Inflammatory macrophage treated with lipopolysaccharide for 1 hour (primary cell): ENCODE data around the gene CANT1.
A peak's percentile ranks its signal among the peaks of the same experiment; 100 is the strongest.
"Not testable (repeated sequence)": the region's sequence is repeated elsewhere in the genome, so short reads cannot be mapped to it uniquely, and the experiment has no call there.

Experiments used
- DNase-seq, 2 donors: peaks; one replicate each; pipeline ENCODE4 v3.0.0-alpha.2; 2020 to 2022

CANT1 gene

DNA sequence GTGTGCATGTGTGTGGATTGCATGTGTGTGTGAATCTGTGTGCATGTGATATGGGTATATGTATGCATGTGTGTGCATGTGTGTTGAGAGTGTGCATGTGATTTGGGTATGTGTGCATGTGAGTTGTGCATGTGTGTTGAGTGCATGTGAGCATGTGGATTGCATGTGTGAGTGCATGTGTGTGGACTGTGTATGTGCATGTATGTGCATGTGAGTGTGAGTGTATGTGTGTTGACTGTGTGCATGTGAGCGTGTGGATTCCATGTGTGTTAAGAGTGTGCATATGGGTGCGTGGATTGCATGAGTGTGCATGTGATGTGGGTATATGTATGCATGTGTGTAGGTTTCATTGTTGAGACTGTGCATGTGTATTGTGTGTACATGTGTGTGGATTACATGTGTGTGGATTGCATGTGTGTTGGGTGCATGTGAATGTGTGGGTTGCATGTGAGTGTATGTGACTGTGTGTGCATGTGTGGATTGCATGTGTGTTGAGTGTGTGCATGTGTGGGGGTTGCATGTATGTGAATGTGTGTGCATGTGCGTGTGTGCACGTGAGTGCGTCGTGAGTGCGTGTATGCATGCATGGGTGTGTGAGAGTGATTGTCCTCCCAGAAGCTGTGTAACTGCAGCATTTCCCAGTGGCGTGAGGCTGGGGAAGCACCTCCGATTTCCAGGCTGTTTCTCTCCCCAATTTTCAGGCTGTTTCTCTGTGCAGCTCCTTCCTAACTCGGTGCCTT is 33.8 kb upstream of the CANT1 start:
- DNase-seq, result no peak

DNA sequence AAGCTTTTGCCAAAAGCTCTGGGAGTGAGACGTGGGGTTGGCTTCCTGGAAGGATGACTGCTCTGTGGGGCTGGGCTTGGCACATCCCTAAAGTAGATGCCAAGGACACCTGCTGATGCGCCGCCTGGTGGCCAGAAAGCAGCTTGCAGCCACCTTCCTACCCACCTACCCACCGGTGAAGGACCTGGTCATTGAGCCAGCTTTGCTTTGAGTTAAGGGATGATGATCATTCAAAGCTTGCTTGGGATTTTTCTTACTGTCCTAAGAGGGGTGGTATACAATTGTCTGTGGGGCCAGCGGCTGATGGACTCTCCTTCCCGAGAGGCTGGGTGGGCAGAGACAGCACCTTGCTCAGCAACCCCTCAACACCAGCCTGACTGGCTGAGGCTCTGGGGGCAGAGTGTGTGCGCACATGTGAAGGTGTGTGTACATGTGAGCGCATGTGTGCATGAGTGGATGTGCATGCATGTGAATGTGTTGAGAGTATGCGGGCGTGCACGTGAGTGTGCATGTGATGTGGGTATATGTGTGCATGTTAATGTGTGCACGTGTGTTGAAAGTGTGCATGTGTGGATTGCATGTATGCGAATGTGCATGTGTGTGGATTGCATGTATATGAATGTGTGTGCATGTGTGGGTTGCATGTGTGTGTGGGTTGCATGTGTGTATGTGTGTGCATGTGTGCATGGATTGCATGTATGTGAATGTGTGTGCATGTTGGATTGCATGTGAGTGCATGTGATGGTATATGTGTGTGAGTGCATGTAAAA is 33.0 kb upstream of the CANT1 start:
- peak; percentile 49 to 81 for DNase-seq

DNA sequence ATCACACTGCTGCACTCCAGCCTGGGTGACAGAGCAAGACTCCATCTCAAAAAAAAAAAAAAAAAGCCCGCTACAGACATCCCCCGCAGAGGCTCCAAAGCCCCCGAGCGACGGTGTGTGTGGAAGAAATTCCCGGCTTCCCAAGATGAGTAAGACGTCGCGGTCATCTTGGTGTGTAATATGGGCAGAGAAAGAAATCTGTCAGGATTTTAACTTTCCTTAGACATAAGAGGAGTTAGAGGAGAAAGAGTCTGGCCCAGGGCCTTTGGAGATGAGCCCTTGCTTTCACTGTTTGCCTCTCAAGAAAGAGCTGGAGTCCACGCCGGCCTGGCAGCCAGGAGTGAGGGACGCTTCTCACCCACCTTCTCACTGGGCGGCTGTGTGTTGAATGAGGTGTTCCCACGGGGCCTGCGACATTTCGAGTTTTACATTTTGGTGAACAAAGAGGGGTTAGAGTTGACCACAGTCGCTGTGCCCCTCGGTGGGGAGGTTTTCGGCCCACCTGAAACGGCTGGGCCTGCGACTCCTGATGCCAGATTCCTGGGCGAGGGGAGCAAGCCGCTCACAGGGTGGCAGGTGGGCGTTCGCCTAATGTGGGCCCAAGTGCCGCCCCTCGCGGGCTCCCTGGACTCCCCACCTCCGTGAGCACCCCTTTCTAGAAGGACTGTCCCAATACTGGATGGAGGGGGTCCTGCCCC is 32.3 kb upstream of the CANT1 start:
- no peak for DNase-seq

DNA sequence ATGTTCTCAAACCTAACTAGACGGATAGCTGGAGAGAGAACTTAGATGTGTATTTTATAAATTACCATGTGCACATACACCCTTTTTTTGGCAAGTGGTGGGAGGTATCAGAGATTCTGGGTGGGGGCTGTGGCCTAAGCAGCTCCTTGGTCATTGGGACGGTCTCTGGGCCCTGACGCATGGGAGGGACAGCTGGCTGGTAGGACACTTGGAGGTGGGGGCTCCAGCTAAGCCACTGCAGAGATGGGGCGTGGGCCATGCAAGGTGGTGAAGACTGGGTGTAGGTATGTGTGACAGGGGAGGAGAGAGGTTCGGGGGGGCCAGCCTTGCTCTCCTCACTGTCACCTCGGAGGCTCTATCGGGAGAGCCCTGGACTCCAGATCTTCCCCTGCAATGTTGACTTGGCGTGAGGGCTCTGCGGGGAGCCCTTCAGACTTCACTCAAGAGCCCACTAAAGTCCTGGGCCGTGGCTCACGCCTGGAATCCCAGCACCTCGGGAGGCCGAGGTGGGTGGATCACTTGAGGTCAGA is 31.5 kb upstream of the CANT1 start:
- no peak for DNase-seq

DNA sequence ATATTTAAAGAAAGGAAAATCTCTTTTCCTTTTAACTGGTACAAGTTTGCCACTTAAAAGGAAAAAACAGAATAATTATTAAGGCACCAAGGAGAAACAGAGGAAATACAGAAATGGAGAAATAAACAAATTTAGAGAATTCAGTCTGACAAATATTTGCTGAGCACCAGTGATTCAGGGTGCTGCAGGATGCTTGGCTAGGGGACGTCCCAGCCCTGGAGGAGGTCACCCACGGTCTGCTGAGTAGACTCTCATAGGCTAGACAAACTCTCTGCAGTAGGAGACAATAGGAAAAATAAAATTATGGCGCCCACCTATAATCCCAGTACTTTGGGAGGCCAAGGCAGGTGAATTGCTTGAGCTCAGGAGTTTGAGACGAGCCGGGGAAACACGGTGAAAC is 30.3 kb upstream of the CANT1 start:
- DNase-seq, result peak; percentile 42 to 62

DNA sequence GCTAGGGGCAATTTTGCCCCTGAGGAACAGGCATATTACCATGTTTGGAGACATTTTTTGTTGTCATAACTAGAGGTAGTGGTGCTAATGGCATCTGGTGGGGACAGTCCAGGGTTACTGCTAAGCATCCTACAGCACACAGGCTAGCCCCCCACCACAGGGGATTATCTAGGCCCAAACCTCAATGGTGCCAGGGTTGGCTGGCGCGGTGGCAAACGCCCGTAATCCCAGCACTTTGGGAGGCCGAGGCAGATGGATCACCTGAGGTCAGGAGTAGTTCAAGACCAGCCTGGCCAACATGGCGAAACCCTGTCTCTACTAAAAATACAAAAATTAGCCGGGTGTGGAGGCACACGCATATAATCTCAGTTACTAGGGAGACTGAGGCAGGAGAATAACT is 29.6 kb upstream of the CANT1 start:
- no peak for DNase-seq

DNA sequence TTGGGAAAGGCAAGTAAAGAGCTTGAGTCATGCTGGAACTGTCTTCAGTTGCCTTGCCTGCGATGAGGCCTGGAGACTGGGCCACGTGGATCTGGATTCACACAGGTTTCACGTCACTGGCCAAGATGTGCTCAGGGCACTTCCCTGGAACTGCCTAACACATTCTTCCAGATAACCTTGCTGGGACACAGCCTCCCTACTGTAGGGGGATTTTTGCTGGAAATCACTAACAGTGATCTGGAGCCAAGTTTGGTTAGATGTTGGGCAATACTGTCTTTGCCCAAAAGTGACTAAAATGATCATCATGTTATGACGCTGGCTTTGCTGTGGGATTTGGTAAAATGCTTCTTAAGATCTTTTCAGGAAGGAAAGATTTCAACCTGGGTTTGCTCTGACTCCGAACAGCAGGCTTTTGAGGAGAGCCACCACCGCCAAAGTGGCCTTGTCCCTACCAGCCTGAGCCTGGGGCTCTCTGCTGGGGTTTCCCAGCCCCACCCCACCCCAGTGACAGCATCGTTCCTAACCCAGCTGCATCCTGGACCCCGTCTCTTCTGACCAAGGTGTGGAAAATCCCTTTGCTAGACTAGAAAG is 29.1 kb upstream of the CANT1 start:
- peak; percentile 89 to 96 for DNase-seq

DNA sequence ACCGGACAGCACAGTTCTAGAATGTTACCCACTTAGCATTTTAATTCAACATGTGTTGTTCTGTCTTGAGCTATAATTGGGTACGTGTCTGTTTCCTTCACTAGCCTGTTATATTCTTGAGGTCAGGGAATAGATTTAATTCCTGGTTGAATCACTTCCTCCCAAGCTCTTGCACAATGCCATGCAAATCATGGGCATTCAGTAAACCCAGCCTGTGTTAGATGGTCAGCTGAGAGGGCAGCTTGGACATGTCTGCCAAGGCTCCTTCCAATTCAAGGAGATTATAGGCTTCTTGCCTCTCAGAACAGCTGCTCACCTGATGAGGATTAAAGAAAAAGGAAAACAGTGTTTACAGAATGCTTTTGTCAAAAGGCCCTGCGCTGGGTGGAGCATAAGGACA is 27.0 kb upstream of the CANT1 start:
- DNase-seq, result peak; percentile 85 to 94

DNA sequence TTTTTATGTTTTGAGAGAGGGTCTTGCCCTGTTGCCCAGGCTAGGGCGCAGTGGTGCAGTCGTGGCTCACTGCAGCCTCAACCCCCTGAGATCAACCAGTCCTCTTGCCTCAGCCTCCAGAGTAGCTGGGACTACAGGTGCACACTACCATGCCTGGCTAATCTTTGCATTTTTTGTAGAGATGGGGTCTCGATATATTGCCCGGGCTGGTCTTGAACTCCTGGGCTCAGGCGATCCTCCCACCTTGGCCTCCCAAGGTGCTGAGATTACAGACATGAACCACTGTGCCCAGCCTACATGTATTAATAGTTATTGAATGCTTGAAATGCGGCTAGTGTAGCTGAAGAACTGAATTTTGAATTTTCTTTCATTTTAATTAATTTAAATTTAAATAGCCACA is 26.6 kb upstream of the CANT1 start:
- DNase-seq, result no peak

DNA sequence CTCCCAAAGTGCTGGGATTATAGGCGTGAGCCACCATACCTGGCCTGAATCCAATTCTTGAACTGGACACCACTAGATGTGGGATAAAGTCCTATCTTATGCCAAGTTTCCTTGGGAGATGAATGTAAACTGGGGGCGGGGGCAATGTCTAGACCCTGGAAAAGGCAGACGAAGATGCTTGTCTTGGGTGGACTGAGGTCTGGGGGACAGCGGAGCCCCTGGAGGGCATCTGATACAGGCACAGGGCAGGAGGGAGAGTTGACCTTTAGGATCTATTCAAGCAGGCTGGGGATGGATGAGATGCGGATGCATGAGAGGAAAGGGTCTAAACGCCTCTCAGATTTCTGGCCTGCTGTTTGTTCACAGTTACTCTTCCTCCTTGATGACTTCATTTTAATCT is 26.1 kb upstream of the CANT1 start:
- no peak for DNase-seq

DNA sequence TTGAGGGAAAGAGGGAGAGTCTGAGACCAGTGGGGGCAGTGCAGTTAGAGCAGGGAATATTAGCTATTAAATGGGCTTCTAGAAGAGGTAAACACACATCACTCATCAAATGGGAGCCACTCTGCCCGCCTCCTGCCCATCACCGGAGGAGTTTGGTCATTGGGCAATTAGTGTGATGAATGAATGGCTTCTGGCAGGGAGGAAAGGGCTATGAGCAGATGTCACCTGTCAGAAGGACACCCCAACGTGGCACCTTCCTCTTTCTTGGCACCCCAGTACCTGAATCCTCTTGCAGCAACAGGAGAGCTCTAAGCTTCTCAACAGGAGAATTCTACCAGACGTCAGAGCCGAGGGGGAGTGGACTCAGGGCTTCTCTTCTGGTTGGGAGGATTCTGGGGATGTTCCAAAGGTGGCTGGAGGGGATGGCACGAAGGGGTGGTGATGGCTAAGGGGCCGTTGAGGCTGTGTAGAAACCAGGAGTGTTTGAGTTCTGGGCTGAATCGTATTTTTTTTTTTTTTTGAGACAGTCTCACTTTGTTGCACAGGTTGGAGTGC is 25.4 kb upstream of the CANT1 start:
- DNase-seq, result no peak

DNA sequence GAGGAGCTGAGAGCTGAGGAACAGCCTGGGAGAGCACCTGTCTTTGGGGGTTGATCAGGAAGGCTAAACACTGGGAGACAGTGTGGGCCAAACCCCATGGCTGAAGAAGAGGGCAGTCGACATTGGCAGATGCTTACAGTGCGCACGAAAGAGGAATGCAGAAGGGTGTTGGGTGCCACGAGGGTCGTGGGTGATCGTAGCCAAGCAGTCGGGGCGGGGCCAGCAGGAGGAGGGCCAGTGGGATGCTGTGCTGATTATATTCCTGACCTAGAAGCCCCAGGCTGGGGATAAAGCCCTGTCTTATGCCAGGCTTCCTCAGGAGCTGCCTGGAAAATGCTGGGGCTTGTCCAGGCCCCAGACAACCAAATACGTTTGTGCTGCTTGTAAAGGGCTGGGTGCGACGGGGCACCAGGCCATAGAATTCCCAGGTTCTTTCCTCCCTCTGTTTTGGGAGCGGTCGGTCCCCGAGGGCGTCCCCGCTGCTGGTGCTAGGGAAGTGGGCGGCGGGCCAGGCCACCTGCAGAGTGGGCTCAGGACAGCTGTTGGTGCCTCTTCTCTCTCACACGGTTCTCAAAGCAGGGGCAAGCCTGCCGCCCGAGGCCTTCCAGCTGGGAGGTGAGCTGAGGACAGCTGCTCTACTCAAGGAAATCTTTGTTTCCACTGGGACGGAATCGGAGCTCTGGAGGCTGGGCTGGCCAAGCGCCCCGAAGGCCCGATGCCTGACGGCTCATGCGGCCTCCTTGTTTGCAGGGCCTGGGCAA is 24.4 kb upstream of the CANT1 start:
- no peak for DNase-seq

DNA sequence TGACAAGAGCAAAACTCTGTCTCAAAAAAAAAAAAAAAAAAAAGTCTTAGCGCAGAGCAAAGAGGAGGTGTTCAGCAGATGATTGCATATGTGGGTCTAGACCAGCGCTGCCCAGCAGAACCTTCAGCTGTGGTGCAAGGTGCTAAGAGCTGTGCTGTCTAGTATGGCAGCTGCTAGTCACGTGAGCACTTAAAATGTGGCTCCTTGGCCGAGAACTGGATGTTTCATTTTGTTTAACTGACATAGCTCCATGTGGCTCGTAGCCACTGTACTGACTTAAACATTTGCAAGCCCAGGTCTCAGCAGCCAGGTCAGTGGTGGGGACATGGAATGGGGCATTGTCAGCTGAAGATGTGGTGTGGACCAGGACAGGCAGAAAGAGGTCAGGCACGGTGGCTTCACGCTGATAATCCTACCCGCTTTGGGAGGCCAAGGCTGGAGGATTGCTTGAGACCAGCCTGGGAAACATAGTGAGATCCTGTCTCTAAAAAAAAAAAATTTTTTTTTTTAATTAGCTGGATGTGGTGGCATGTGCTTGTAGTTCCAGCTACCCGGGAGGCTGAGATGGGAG is 23.6 kb upstream of the CANT1 start:
- no peak for DNase-seq

DNA sequence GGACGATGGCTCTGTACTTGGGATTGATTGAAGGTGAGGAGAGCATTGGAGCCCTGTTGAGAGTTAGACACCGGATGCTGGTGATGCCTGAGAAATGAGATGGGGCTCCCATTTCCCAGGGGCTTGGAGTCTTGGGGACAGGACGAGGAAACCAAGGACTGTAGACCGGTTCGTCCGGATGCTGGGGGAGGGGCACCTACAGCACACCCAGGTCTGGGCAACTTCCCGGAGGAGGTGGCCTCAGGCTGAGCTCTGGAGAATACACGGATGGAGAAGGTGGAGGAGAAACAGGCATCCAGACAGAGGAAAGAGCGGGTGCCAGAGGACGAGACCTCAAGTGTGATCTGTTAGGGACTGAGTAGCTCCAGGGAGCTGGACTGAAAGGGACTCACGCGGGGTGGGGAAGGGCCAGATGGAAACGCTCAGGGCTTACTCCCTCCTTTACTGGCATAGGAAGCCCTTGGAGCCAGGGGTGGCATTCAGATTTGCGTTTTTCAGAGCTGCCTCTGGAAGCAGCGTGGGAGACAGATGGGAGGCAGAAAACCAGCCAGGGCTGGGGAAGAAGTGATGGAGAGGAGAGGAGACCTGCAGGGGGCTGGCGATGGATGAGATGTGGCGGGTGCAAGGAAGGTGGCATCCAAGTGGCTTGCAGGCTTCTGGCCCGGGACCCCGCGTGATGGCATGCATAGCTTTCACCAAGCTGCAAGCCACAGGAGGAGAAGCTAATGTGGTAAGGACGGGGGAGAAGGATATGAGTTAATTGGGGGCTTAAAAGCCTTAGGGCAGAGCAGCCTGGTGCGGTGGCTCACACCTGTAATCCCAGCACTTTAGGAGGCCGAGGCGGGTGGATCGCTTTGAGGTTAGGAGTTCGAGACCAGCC is 22.7 kb upstream of the CANT1 start:
- DNase-seq, result no peak

DNA sequence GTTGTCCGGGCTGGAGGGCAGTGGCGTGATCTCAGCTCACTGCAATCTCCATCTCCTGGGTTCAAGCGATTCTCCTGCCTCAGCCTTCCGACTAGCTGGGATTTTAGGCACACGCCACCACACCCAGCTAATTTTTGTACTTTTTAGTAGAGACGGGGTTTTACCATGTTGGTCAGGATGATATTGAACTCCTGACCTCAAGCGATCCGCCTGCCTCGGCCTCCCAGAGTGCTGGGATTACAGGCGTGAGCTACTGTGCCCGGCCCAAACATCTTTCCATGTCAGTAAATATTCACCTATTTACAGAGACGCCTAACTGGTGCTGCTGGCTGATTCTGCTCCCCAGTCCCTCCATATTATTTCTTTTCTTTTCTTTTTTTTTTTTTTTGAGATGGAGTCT is 21.1 kb upstream of the CANT1 start:
- DNase-seq, result not testable (repeated sequence)

DNA sequence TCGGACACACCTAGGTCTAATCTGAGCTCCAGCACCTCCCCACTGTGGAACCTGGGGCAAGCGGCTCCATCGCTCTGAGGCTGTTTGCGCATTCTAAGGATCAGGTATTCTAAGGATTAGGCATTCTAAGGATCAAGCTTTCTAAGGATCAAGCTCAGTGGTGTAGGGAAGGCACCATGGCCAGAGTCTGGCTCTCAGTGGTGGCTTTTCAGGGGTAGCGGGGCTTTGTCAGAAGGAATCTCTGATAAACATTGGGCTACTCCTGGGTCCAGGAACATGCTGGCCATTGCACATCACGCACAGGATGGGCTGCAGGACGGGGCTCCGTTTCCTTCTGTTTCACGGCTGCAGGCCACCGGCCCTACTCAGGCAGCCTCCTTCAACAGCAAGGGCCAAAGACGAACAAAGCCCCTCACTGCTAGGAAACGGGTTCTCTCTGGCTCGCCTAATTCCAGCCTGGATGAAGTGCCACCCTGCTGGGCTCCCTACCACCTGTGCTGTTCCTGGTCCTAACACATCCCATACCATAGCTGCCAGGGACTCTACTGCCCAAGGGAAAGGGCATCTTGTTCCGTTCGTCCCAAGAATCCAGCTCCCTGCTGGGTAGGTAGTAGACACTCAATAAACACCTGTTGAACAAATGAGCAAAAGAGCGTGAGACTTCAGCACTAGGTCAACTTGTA is 19.9 kb upstream of the CANT1 start:
- no peak for DNase-seq

DNA sequence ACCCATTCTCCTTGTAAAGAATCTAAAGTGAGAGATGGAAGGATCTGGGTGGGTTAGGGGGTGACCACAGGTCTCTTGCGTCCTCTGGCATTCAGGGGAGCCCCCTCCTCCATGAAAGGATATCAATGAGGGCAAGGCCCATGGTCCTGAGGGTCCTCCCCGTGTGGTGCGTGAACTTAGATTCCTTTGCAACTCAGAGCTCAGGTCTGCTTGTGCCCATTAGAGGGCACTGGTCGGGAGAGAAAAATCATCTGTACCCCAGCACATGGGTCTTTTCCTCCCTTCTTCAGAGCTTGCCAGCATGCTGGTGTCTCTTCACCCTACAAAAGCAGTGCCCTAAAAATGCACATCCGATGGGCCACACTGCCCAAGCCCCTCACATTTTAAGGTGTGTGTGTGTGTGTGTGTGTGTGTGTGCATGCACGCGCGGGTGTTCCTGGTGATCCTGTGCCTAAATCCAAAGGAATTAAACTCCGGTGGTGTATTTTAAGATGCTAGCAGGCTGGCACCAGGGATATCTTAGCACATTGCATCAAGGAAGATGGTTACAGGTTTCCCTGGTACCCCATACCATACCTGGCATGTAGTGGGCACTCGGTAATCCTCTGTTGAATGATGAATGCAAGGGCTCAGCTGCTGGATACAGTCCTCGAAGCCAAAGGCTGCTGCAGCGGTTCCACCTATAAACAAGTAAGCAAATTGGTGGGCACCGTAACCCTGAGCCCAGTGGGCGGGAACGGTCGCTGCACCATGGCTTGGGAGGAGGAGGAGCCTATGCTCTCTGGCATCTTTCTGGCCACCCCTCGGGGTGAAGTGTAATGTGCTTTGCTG is 19.1 kb upstream of the CANT1 start:
- no peak for DNase-seq

DNA sequence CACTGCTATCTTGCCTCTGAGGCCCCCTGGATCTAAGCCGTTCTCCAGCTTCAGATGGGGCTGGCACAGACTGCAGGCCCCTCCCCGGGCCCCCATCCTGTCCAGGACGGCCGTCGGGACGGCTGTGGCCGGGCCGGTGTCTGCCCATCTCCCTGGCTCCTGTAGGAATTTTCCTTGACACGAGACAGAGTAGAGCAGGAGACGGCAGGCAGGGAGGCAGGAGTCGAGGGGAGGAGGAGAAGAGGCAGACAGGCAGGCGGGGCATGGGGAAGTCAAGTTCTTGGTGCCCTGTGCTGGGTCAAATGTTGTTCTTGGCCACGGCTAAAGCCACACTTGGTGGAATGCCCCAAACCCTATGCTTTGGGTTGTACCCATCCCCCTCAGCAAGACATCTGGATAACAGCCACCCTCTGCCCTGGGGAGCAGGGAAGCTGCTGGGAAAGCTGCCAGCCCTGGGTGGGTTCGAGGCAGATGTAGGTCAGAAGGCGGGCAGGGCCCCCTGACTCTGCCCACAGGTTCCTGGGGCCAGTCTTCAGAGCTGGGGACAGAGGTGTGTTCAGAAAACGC is 18.4 kb upstream of the CANT1 start:
- no peak for DNase-seq
